Fibroblast of lung (primary cell): ENCODE measurements around the gene SPTBN2. TPM values are rescaled to one million over a fixed set of nuclear protein-coding genes. Genes with fewer than 3 reads are reported as not detected.

ENCODE experiments used
- DNase-seq, 2 donors: peaks; one replicate each; pipeline versions ENCODE4 v3.0.0 to v3.0.0-alpha.2; 2010; ENCODE audit warnings: low read depth in 2 of 2
- H2AFZ ChIP-seq: 2 replicates; pipeline ENCODE4 v1.5.1; 2012; ENCODE audit warnings: low read length, control low read depth, inconsistent platforms
- H3K27ac ChIP-seq: 2 replicates; pipeline ENCODE4 v1.5.1; 2011; ENCODE audit warnings: low read length, control low read depth; ENCODE audit not compliant: insufficient read depth
- H3K27me3 ChIP-seq: 2 replicates; pipeline ENCODE4 v1.5.1; 2011; ENCODE audit warnings: mild to moderate bottlenecking, low read length; ENCODE audit not compliant: control insufficient read depth, insufficient read depth
- H3K36me3 ChIP-seq: 2 replicates; pipeline ENCODE4 v1.5.1; 2011; ENCODE audit warnings: low read length; ENCODE audit not compliant: control insufficient read depth, insufficient read depth
- H3K4me1 ChIP-seq: 2 replicates; pipeline ENCODE4 v1.5.1; 2011; ENCODE audit warnings: low read length; ENCODE audit not compliant: control insufficient read depth, insufficient read depth; ENCODE audit errors: extremely low read depth
- H3K4me2 ChIP-seq: 2 replicates; pipeline ENCODE4 v1.5.1; 2011; ENCODE audit warnings: low read length, control low read depth; ENCODE audit not compliant: insufficient read depth; ENCODE audit errors: extremely low read depth
- H3K4me3 ChIP-seq, 4 experiments: fragments of 200-600 bp in 1 of 4; sonication (generic) in 1 of 4; replicated peaks in 1 of 4; 2 replicates each; pipeline ENCODE4 v1.5.1; 2011 to 2016; ENCODE audit warnings: low read length in 4 of 4, low read depth in 3 of 4, mild to moderate bottlenecking in 3 of 4, control low read depth in 2 of 4, inconsistent platforms in 1 of 4, mixed read lengths in 1 of 4; ENCODE audit not compliant: insufficient read depth in 1 of 4; ENCODE audit errors: control extremely low read depth in 1 of 4
- H3K79me2 ChIP-seq: 2 replicates; pipeline ENCODE4 v1.5.1; 2012; ENCODE audit warnings: mild to moderate bottlenecking, low read length, inconsistent platforms; ENCODE audit not compliant: control insufficient read depth, insufficient read depth
- H3K9ac ChIP-seq: 2 replicates; pipeline ENCODE4 v1.5.1; 2011; ENCODE audit warnings: mild to moderate bottlenecking, low read length, control low read depth; ENCODE audit not compliant: insufficient read depth
- H3K9me3 ChIP-seq: 2 replicates; pipeline ENCODE4 v1.5.1; 2012; ENCODE audit warnings: low read depth, low read length; ENCODE audit not compliant: control insufficient read depth, insufficient read depth
- H4K20me1 ChIP-seq: 2 replicates; pipeline ENCODE4 v1.5.1; 2011; ENCODE audit warnings: low read length; ENCODE audit not compliant: control insufficient read depth, insufficient read depth; ENCODE audit errors: extremely low read depth
- CTCF ChIP-seq, 2 donors: IDR thresholded peaks in 1 of 2; conservative IDR thresholded peaks in 1 of 2; 1 replicate in 1 of 2; 2 replicates in 1 of 2; pipeline ENCODE4 v1.5.1; 2011 to 2012; ENCODE audit warnings: low read length in 2 of 2, control low read depth in 1 of 2, inconsistent platforms in 1 of 2, low read depth in 1 of 2, mild to moderate bottlenecking in 1 of 2
- EZH2 ChIP-seq: IDR thresholded peaks from 2 replicates; pipeline ENCODE4 v1.5.1; 2012; ENCODE audit warnings: low read length, control low read depth, mild to moderate bottlenecking; ENCODE audit errors: missing control alignments
- polyA plus RNA-seq, 2 donors: library from polyadenylated mRNA; depleted of rRNA in 1 of 2; stranded (reverse) in 1 of 2; unstranded in 1 of 2; fragments of >200 nt; gene quantifications; 2 replicates each; pipeline ENCODE4 v1.2.1, GENCODE V29; 2011 to 2012; ENCODE audit warnings: missing spikeins in 1 of 2
- total RNA-seq: library from RNA; depleted of rRNA; stranded (reverse); fragments of >200 nt; gene quantifications from 2 replicates; pipeline ENCODE4 v1.2.1, GENCODE V29; 2014

Gene SPTBN2
- total and polyA plus RNA-seq, 2 donors (not counting 1 experiment from before 2014, with no cell fraction given) = 0.09 to 0.99 TPM

GRCh38 chr11:66767666-66768065, 38.6 kb upstream of the SPTBN2 start:
- DNase-seq = no peak
- no peaks in the 10 kb centered on the region for H3K79me2 ChIP-seq
- H3K36me3 ChIP-seq = no peaks in the 10 kb centered on the region
- no peaks in the 10 kb centered on the region for H3K9me3 ChIP-seq
- TF ChIP-seq EZH2 (no peak), CTCF (conservative IDR thresholded peaks at IDR 0.05 in 1 of 2, IDR thresholded peaks at IDR 0.05 in 1 of 2; ENCODE audit: low read depth in 1 of 2, low read length in 2 of 2) (no peak)
- no peaks in the 10 kb centered on the region for H3K27me3 ChIP-seq
- H3K4me1 ChIP-seq = no peaks in the 10 kb centered on the region
- H3K9ac ChIP-seq = no peak overlapping the region
- no peaks in the 10 kb centered on the region for H4K20me1 ChIP-seq
- H3K27ac ChIP-seq = no peak overlapping the region
- no peak overlapping the region for H3K4me3 ChIP-seq
- H2AFZ ChIP-seq = no peak overlapping the region
- no peak overlapping the region for H3K4me2 ChIP-seq

- Histone ChIP-seq H3K27me3 (no peaks in the 10 kb centered on the region), H3K4me2 (no peak overlapping the region), H3K9ac (no peak overlapping the region), H2AFZ (no peak overlapping the region), H3K79me2 (no peaks in the 10 kb centered on the region), H3K9me3 (no peaks in the 10 kb centered on the region), H3K36me3 (no peaks in the 10 kb centered on the region), H3K27ac (no peak overlapping the region), H3K4me3 (no peak overlapping the region), H4K20me1 (no peaks in the 10 kb centered on the region), H3K4me1 (no peaks in the 10 kb centered on the region)
- DNase-seq = no peak
- TF ChIP-seq EZH2 (no peak), CTCF (conservative IDR thresholded peaks at IDR 0.05 in 1 of 2, IDR thresholded peaks at IDR 0.05 in 1 of 2; ENCODE audit: low read depth in 1 of 2, low read length in 2 of 2) (no peak)
These were observed 37.7 kb upstream of the SPTBN2 start for GRCh38 chr11:66766681-66767080.

GRCh38 chr11:66762088-66762487, 33.1 kb upstream of the SPTBN2 start:
- Histone ChIP-seq H3K27ac (no peak overlapping the region), H3K4me3 (no peak overlapping the region), H3K36me3 (peaks cover 1% of the 10 kb centered on the region), H3K79me2 (no peaks in the 10 kb centered on the region), H2AFZ (no peak overlapping the region), H4K20me1 (no peaks in the 10 kb centered on the region), H3K9ac (no peak overlapping the region), H3K9me3 (no peaks in the 10 kb centered on the region), H3K4me1 (no peaks in the 10 kb centered on the region), H3K27me3 (no peaks in the 10 kb centered on the region), H3K4me2 (no peak overlapping the region)
- no peak for TF ChIP-seq EZH2
- no peak for TF ChIP-seq CTCF (conservative IDR thresholded peaks at IDR 0.05 in 1 of 2, IDR thresholded peaks at IDR 0.05 in 1 of 2; ENCODE audit: low read depth in 1 of 2, low read length in 2 of 2)
- DNase-seq = no peak
